ENCODE data around the gene NEU4. TPM values are rescaled to one million over a fixed set of nuclear protein-coding genes. Genes with fewer than 3 reads are reported as not detected.

NEU4 gene
- total RNA-seq, 1 experiment from 2014 or later: 3.9 TPM

- Mint-ChIP-seq H3K4me3 (ENCODE audit: unreplicated experiment) (no peak overlapping the region), H3K36me3 (ENCODE audit: insufficient read depth, unreplicated experiment) (peaks cover 12% of the 10 kb centered on the region), H3K9me3 (ENCODE audit: unreplicated experiment) (no peaks in the 10 kb centered on the region), H3K27ac (ENCODE audit: unreplicated experiment) (no peak overlapping the region), H3K27me3 (ENCODE audit: insufficient read depth, unreplicated experiment) (no peaks in the 10 kb centered on the region), H3K4me1 (ENCODE audit: low read depth, unreplicated experiment) (peaks cover 10% of the 10 kb centered on the region)
- no peak for DNase-seq
- Histone ChIP-seq H3K4me3 (ENCODE audit: low read depth, low read length) (no peak overlapping the region), H3K36me3 (ENCODE audit: control insufficient read depth, insufficient read depth, low read length) (no peaks in the 10 kb centered on the region), H3K9me3 (no peaks in the 10 kb centered on the region), H3K27me3 (replicated peaks; ENCODE audit: control insufficient read depth, insufficient read depth, low read length) (no peaks in the 10 kb centered on the region), H3K4me1 (peaks cover 29% of the 10 kb centered on the region)
- no peak for TF ChIP-seq CTCF (IDR thresholded peaks at IDR 0.05; ENCODE audit: insufficient read depth in 1 of 2, low read depth in 1 of 2, low read length in 1 of 2, severe bottlenecking in 1 of 2, unreplicated experiment in 1 of 2)
- POLR2A ChIA-PET: no interaction called here
- BruUV-seq (replicated peaks): no TSS peak
- intact Hi-C loops (cut with micrococcal nuclease; ENCODE audit: unreplicated experiment): no loop called here
- CTCF ChIA-PET: no interaction called here
These were observed 40.1 kb upstream of the NEU4 start for GRCh38 chr2:241768850-241769249.

DNA sequence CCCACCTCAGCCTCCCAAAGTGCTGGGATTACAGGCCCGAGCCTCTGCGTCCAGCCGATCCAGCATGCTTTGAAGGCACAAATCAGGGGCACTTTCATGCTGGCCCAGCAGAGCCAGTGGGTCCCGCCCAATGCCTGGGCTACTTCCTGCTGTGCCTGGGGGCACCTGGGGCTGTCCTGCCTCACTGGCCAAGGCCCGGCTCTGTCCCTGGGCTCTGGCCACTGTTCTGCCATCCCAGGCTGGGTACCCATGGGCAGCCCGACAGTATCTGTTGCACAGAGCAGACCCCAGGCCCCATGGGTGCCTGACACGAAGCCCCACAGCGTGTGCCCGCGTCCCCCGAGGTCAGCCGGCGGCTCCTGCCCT, 39.2 kb upstream of the NEU4 start:
- CTCF ChIA-PET: no interaction called here
- POLR2A ChIA-PET: no interaction called here
- intact Hi-C loops (cut with micrococcal nuclease; ENCODE audit: unreplicated experiment): no loop called here

DNA sequence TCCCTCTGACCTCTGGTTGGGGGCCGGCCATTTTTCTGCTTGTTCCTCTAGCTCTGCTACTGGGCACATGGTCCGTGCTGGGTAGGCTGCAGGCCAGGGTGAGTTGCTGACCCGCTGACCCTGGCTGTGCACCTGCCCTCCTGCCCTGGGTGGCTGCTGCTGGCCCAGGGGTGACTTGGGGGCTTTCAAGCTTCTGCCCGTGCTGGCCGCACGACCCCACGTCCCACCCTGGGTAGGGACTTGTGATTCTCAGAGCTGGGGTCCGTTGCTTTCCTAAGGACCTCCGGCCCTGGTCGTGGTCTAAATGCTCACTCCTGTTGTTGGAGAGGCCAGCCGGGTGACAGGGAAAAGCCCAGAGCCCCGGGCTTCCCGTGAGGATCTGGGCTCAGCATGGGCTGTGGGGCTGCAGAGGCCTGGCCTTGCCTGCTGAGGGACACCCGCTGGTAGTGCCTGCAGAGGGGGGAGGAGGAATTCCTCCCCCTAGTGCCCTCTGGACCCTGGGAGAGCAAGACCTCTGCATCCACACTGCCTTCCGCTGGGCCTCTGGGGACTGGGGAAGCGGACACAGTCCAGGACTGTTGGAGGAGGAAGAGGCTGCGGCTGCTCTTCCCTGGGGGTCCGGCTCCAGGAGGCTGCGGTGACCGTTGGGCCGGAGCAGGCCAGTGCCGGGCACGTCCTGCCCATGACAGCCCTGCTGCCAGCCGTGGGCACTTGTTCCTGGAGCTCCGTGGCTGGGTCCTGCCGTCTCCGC, 38.6 kb upstream of the NEU4 start:
- intact Hi-C loops (cut with micrococcal nuclease; ENCODE audit: unreplicated experiment): no loop called here
- no TSS peak for BruUV-seq (replicated peaks)
- no peak for TF ChIP-seq CTCF (IDR thresholded peaks at IDR 0.05; ENCODE audit: insufficient read depth in 1 of 2, low read depth in 1 of 2, low read length in 1 of 2, severe bottlenecking in 1 of 2, unreplicated experiment in 1 of 2)
- Mint-ChIP-seq H3K27ac (ENCODE audit: unreplicated experiment) (peak overlapping the region; percentile 81), H3K4me1 (ENCODE audit: low read depth, unreplicated experiment) (peaks cover 10% of the 10 kb centered on the region), H3K9me3 (ENCODE audit: unreplicated experiment) (no peaks in the 10 kb centered on the region), H3K27me3 (ENCODE audit: insufficient read depth, unreplicated experiment) (no peaks in the 10 kb centered on the region), H3K36me3 (ENCODE audit: insufficient read depth, unreplicated experiment) (peaks cover 12% of the 10 kb centered on the region), H3K4me3 (ENCODE audit: unreplicated experiment) (peak overlapping the region; percentile 38)
- no peak overlapping the region for H3K4me3 ChIP-seq (ENCODE audit: low read depth, low read length)
- H3K4me1 ChIP-seq: peaks cover 38% of the 10 kb centered on the region
- ChIA-PET POLR2A (no interaction called here), CTCF (interaction anchor here (0.5 kb wide), 1 partner anchor 8 kb away, joined by 3 read pairs; no protein-coding TSS in a partner anchor)
- H3K9me3 ChIP-seq: no peaks in the 10 kb centered on the region
- H3K36me3 ChIP-seq (ENCODE audit: control insufficient read depth, insufficient read depth, low read length): no peaks in the 10 kb centered on the region
- DNase-seq: peak; percentile 54 to 74
- H3K27me3 ChIP-seq (replicated peaks; ENCODE audit: control insufficient read depth, insufficient read depth, low read length): no peaks in the 10 kb centered on the region

More for the DNA sequence above, 39.2 kb upstream of the NEU4 start:
- no peak overlapping the region for H3K4me3 ChIP-seq (ENCODE audit: low read depth, low read length)
- Mint-ChIP-seq H3K27ac (ENCODE audit: unreplicated experiment) (no peak overlapping the region), H3K36me3 (ENCODE audit: insufficient read depth, unreplicated experiment) (peaks cover 12% of the 10 kb centered on the region), H3K27me3 (ENCODE audit: insufficient read depth, unreplicated experiment) (no peaks in the 10 kb centered on the region), H3K9me3 (ENCODE audit: unreplicated experiment) (no peaks in the 10 kb centered on the region), H3K4me3 (ENCODE audit: unreplicated experiment) (no peak overlapping the region), H3K4me1 (ENCODE audit: low read depth, unreplicated experiment) (peaks cover 10% of the 10 kb centered on the region)
- H3K36me3 ChIP-seq (ENCODE audit: control insufficient read depth, insufficient read depth, low read length): no peaks in the 10 kb centered on the region
- H3K27me3 ChIP-seq (replicated peaks; ENCODE audit: control insufficient read depth, insufficient read depth, low read length): no peaks in the 10 kb centered on the region
- H3K4me1 ChIP-seq: peaks cover 33% of the 10 kb centered on the region
- no peak for TF ChIP-seq CTCF (IDR thresholded peaks at IDR 0.05; ENCODE audit: insufficient read depth in 1 of 2, low read depth in 1 of 2, low read length in 1 of 2, severe bottlenecking in 1 of 2, unreplicated experiment in 1 of 2)
- no TSS peak for BruUV-seq (replicated peaks)
- no peak for DNase-seq
- no peaks in the 10 kb centered on the region for H3K9me3 ChIP-seq

Measured in Caco-2 (cell line).